ENCODE data around the gene NECTIN2.

Gene NECTIN2

GRCh38 chr19:44809577-44810233, 36.4 kb upstream of the NECTIN2 start:
- Histone ChIP-seq H3K9me3 (ENCODE audit: control insufficient read depth in 2 of 2, low read length in 2 of 2) (no peaks in the 10 kb centered on the region), H3K4me3 (ENCODE audit: low read length in 2 of 2) (peak overlapping the region; percentile 67 to 79), H3K4me1 (ENCODE audit: control insufficient read depth, insufficient read depth, low read length) (peaks cover 34% of the 10 kb centered on the region), H3K27me3 (ENCODE audit: control insufficient read depth in 1 of 2, insufficient read depth in 2 of 2, low read length in 2 of 2) (no peaks in the 10 kb centered on the region), H3K36me3 (ENCODE audit: control insufficient read depth in 2 of 2, insufficient read depth in 2 of 2, low read length in 2 of 2) (peaks cover 0 to 2% of the 10 kb centered on the region in 2 donors), H3K9ac (ENCODE audit: low read length in 2 of 2) (peak overlapping the region; percentile 39 to 76), H3K27ac (ENCODE audit: low read length) (no peak overlapping the region)

GRCh38 chr19:44810234-44811121, 35.6 kb upstream of the NECTIN2 start:
- H3K27me3 ChIP-seq (ENCODE audit: control insufficient read depth in 1 of 2, insufficient read depth in 2 of 2, low read length in 2 of 2): no peaks in the 10 kb centered on the region
- H3K9ac ChIP-seq (ENCODE audit: low read length in 2 of 2): peak overlapping the region in 1 of 2 donors; percentile 13
- H3K9me3 ChIP-seq (ENCODE audit: control insufficient read depth in 2 of 2, low read length in 2 of 2): no peaks in the 10 kb centered on the region
- peaks cover 34% of the 10 kb centered on the region for H3K4me1 ChIP-seq (ENCODE audit: control insufficient read depth, insufficient read depth, low read length)
- H3K4me3 ChIP-seq (ENCODE audit: low read length in 2 of 2): peak overlapping the region in 1 of 2 donors; percentile 47
- no peak overlapping the region for H3K27ac ChIP-seq (ENCODE audit: low read length)
- peaks cover 0 to 2% of the 10 kb centered on the region in 2 donors for H3K36me3 ChIP-seq (ENCODE audit: control insufficient read depth in 2 of 2, insufficient read depth in 2 of 2, low read length in 2 of 2)

- Histone ChIP-seq H3K9ac (ENCODE audit: low read length in 2 of 2) (no peak overlapping the region), H3K4me1 (ENCODE audit: control insufficient read depth, insufficient read depth, low read length) (peaks cover 34% of the 10 kb centered on the region), H3K9me3 (ENCODE audit: control insufficient read depth in 2 of 2, low read length in 2 of 2) (no peaks in the 10 kb centered on the region), H3K27ac (ENCODE audit: low read length) (no peak overlapping the region), H3K27me3 (ENCODE audit: control insufficient read depth in 1 of 2, insufficient read depth in 2 of 2, low read length in 2 of 2) (no peaks in the 10 kb centered on the region), H3K4me3 (ENCODE audit: low read length in 2 of 2) (no peak overlapping the region), H3K36me3 (ENCODE audit: control insufficient read depth in 2 of 2, insufficient read depth in 2 of 2, low read length in 2 of 2) (peaks cover 0 to 2% of the 10 kb centered on the region in 2 donors)
Measured at GRCh38 chr19:44811122-44811419, 35.0 kb upstream of the NECTIN2 start.

- H3K9ac ChIP-seq (ENCODE audit: low read length in 2 of 2): no peak overlapping the region
- no peak overlapping the region for H3K4me3 ChIP-seq (ENCODE audit: low read length in 2 of 2)
- no peaks in the 10 kb centered on the region for H3K9me3 ChIP-seq (ENCODE audit: control insufficient read depth in 2 of 2, low read length in 2 of 2)
- peaks cover 0 to 2% of the 10 kb centered on the region in 2 donors for H3K36me3 ChIP-seq (ENCODE audit: control insufficient read depth in 2 of 2, insufficient read depth in 2 of 2, low read length in 2 of 2)
- no peak overlapping the region for H3K27ac ChIP-seq (ENCODE audit: low read length)
- H3K27me3 ChIP-seq (ENCODE audit: control insufficient read depth in 1 of 2, insufficient read depth in 2 of 2, low read length in 2 of 2): no peaks in the 10 kb centered on the region
- H3K4me1 ChIP-seq (ENCODE audit: control insufficient read depth, insufficient read depth, low read length): peaks cover 33% of the 10 kb centered on the region
Measured at GRCh38 chr19:44812142-44812718, 33.9 kb upstream of the NECTIN2 start.

- Histone ChIP-seq H3K27ac (ENCODE audit: low read length) (no peak overlapping the region), H3K27me3 (ENCODE audit: control insufficient read depth in 1 of 2, insufficient read depth in 2 of 2, low read length in 2 of 2) (no peaks in the 10 kb centered on the region), H3K4me1 (ENCODE audit: control insufficient read depth, insufficient read depth, low read length) (peaks cover 24% of the 10 kb centered on the region), H3K36me3 (ENCODE audit: control insufficient read depth in 2 of 2, insufficient read depth in 2 of 2, low read length in 2 of 2) (peaks cover 0 to 2% of the 10 kb centered on the region in 2 donors), H3K9ac (ENCODE audit: low read length in 2 of 2) (no peak overlapping the region), H3K9me3 (ENCODE audit: control insufficient read depth in 2 of 2, low read length in 2 of 2) (no peaks in the 10 kb centered on the region), H3K4me3 (ENCODE audit: low read length in 2 of 2) (no peak overlapping the region)
Measured at GRCh38 chr19:44813070-44813840, 32.8 kb upstream of the NECTIN2 start.

GRCh38 chr19:44813841-44814470, 32.1 kb upstream of the NECTIN2 start:
- Histone ChIP-seq H3K9ac (ENCODE audit: low read length in 2 of 2) (no peak overlapping the region), H3K9me3 (ENCODE audit: control insufficient read depth in 2 of 2, low read length in 2 of 2) (no peaks in the 10 kb centered on the region), H3K4me3 (ENCODE audit: low read length in 2 of 2) (no peak overlapping the region), H3K36me3 (ENCODE audit: control insufficient read depth in 2 of 2, insufficient read depth in 2 of 2, low read length in 2 of 2) (peaks cover 0 to 2% of the 10 kb centered on the region in 2 donors), H3K27ac (ENCODE audit: low read length) (no peak overlapping the region), H3K4me1 (ENCODE audit: control insufficient read depth, insufficient read depth, low read length) (peaks cover 18% of the 10 kb centered on the region), H3K27me3 (ENCODE audit: control insufficient read depth in 1 of 2, insufficient read depth in 2 of 2, low read length in 2 of 2) (no peaks in the 10 kb centered on the region)

- Histone ChIP-seq H3K9ac (ENCODE audit: low read length in 2 of 2) (no peak overlapping the region), H3K27ac (ENCODE audit: low read length) (no peak overlapping the region), H3K4me1 (ENCODE audit: control insufficient read depth, insufficient read depth, low read length) (peaks cover 13% of the 10 kb centered on the region), H3K36me3 (ENCODE audit: control insufficient read depth in 2 of 2, insufficient read depth in 2 of 2, low read length in 2 of 2) (peaks cover 0 to 2% of the 10 kb centered on the region in 2 donors), H3K9me3 (ENCODE audit: control insufficient read depth in 2 of 2, low read length in 2 of 2) (no peaks in the 10 kb centered on the region), H3K4me3 (ENCODE audit: low read length in 2 of 2) (no peak overlapping the region), H3K27me3 (ENCODE audit: control insufficient read depth in 1 of 2, insufficient read depth in 2 of 2, low read length in 2 of 2) (no peaks in the 10 kb centered on the region)
Measured at GRCh38 chr19:44814517-44814916, 31.6 kb upstream of the NECTIN2 start.

GRCh38 chr19:44816301-44816700, 29.8 kb upstream of the NECTIN2 start:
- Histone ChIP-seq H3K9ac (ENCODE audit: low read length in 2 of 2) (no peak overlapping the region), H3K36me3 (ENCODE audit: control insufficient read depth in 2 of 2, insufficient read depth in 2 of 2, low read length in 2 of 2) (peaks cover 0 to 2% of the 10 kb centered on the region in 2 donors), H3K27me3 (ENCODE audit: control insufficient read depth in 1 of 2, insufficient read depth in 2 of 2, low read length in 2 of 2) (no peaks in the 10 kb centered on the region), H3K27ac (ENCODE audit: low read length) (no peak overlapping the region), H3K4me1 (ENCODE audit: control insufficient read depth, insufficient read depth, low read length) (peaks cover 7% of the 10 kb centered on the region), H3K4me3 (ENCODE audit: low read length in 2 of 2) (no peak overlapping the region), H3K9me3 (ENCODE audit: control insufficient read depth in 2 of 2, low read length in 2 of 2) (no peaks in the 10 kb centered on the region)

- Histone ChIP-seq H3K27me3 (ENCODE audit: control insufficient read depth in 1 of 2, insufficient read depth in 2 of 2, low read length in 2 of 2) (no peaks in the 10 kb centered on the region), H3K27ac (ENCODE audit: low read length) (no peak overlapping the region), H3K9ac (ENCODE audit: low read length in 2 of 2) (no peak overlapping the region), H3K9me3 (ENCODE audit: control insufficient read depth in 2 of 2, low read length in 2 of 2) (no peaks in the 10 kb centered on the region), H3K4me1 (ENCODE audit: control insufficient read depth, insufficient read depth, low read length) (peaks cover 7% of the 10 kb centered on the region), H3K4me3 (ENCODE audit: low read length in 2 of 2) (no peak overlapping the region), H3K36me3 (ENCODE audit: control insufficient read depth in 2 of 2, insufficient read depth in 2 of 2, low read length in 2 of 2) (peaks cover 0 to 2% of the 10 kb centered on the region in 2 donors)
Measured at GRCh38 chr19:44817725-44818465, 28.2 kb upstream of the NECTIN2 start.
